Colonic mucosa (tissue), 4 donors: ENCODE results near the gene NUP210. TPM values are rescaled to one million over a fixed set of nuclear protein-coding genes. Genes with fewer than 3 reads are reported as not detected.

Source experiments
- DNase-seq: peaks from one replicate; pipeline ENCODE4 v3.0.0-alpha.2; 2020
- H3K27ac ChIP-seq: fragments of 200-600 bp; one replicate; pipeline ENCODE4 v1.8.0; 2021
- H3K27me3 ChIP-seq: fragments of 200-600 bp; one replicate; pipeline ENCODE4 v1.8.0; 2021
- H3K36me3 ChIP-seq: fragments of 200-600 bp; one replicate; pipeline ENCODE4 v1.8.0; 2021
- H3K4me1 ChIP-seq: fragments of 200-600 bp; one replicate; pipeline ENCODE4 v1.8.0; 2021; ENCODE audit warnings: mild to moderate bottlenecking
- H3K4me3 ChIP-seq: fragments of 200-600 bp; one replicate; pipeline ENCODE4 v1.8.0; 2021
- H3K9ac ChIP-seq, 2 donors: one replicate each; pipeline ENCODE4 v1.7.0; 2013; ENCODE audit warnings: control low read depth in 2 of 2, low read depth in 2 of 2, low read length in 2 of 2
- H3K9me3 ChIP-seq: fragments of 200-600 bp; one replicate; pipeline ENCODE4 v1.8.0; 2021
- intact Hi-C: fragments of 100-400 bp; cut with DNase I; formaldehyde crosslinking; loops from one replicate; pipeline ENCODE4 v1.14.1; 2022
- total RNA-seq, 2 donors: library from RNA; stranded (reverse); fragmentation: NEBNext Ultra II Directional in 1 of 2; extraction: Animal tissue kit (Norgen Biotek cat#: 25700) in 1 of 2; gene quantifications; one replicate each; pipeline ENCODE4 v1.2.1, GENCODE V29; 2021
- TF ChIP-seq, protein P1 (sequence below): fragments of 200-600 bp; IDR thresholded peaks from one replicate; pipeline ENCODE4 v1.8.0; 2022; ENCODE audit warnings: antibody characterized with exemption, mild to moderate bottlenecking
- donor health status: healthy.
- donor health status: DM: no; HTN: no; CAD: no.
- donor health status: DM: no; HTN: no; CAD: no.

Gene NUP210
- total RNA-seq, 2 donors from 2014 or later: 7.5 to 23.8 TPM

DNA sequence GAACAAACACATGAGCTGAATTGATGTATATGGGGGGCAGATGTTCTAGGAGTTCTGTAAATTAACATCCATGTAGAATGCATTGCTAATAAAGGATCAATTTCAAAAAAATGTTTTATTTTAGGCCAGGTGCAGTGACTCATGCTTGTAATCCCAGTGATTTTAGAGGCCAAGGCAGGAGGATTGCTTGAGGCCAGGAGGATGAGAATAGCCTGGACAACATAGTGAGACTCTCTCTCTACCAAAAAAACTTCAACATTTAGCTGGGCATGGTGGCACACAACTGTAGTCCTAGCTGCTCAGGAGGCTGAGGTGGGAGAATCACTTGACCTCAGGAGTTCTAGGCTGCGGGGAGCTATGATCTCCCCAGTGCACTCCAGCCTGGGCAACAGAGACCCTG is 6.5 kb upstream of the NUP210 start:
- intact Hi-C loops: no loop called here
- Histone ChIP-seq H3K36me3 (no peaks in the 10 kb centered on the region), H3K9ac (no peak overlapping the region), H3K4me3 (no peak overlapping the region), H3K27me3 (no peaks in the 10 kb centered on the region), H3K27ac (no peak overlapping the region), H3K4me1 (peaks cover 3% of the 10 kb centered on the region), H3K9me3 (no peaks in the 10 kb centered on the region)
- DNase-seq: no peak
- TF ChIP-seq, protein P1, sequence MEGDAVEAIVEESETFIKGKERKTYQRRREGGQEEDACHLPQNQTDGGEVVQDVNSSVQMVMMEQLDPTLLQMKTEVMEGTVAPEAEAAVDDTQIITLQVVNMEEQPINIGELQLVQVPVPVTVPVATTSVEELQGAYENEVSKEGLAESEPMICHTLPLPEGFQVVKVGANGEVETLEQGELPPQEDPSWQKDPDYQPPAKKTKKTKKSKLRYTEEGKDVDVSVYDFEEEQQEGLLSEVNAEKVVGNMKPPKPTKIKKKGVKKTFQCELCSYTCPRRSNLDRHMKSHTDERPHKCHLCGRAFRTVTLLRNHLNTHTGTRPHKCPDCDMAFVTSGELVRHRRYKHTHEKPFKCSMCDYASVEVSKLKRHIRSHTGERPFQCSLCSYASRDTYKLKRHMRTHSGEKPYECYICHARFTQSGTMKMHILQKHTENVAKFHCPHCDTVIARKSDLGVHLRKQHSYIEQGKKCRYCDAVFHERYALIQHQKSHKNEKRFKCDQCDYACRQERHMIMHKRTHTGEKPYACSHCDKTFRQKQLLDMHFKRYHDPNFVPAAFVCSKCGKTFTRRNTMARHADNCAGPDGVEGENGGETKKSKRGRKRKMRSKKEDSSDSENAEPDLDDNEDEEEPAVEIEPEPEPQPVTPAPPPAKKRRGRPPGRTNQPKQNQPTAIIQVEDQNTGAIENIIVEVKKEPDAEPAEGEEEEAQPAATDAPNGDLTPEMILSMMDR: no peak

DNA sequence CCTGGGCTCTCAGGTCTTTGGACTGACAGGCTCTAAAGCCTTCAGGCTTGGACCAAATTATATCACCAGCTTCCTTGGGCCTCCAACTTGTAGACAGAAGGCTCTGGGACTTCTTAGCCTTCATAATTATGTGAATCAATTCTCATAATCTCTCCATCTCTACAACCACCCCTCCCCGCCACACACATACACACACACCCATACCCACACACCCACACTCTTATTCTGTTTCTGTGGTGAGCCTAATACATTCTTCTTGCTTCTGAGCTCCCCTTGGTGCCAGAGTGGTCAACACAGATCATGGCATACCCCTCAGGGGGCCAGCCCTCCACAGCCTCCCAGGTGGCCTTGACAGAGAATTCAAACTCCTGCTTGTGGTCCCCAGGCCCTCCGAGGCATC is 5.6 kb upstream of the NUP210 start:
- H3K4me1 ChIP-seq: peaks cover 3% of the 10 kb centered on the region
- TF ChIP-seq, protein P1: no peak
- H3K9ac ChIP-seq: no peak overlapping the region
- no peak overlapping the region for H3K27ac ChIP-seq
- H3K36me3 ChIP-seq: no peaks in the 10 kb centered on the region
- H3K9me3 ChIP-seq: no peaks in the 10 kb centered on the region
- H3K27me3 ChIP-seq: no peaks in the 10 kb centered on the region
- no peak overlapping the region for H3K4me3 ChIP-seq
- DNase-seq: no peak
- intact Hi-C loops: no loop called here

DNA sequence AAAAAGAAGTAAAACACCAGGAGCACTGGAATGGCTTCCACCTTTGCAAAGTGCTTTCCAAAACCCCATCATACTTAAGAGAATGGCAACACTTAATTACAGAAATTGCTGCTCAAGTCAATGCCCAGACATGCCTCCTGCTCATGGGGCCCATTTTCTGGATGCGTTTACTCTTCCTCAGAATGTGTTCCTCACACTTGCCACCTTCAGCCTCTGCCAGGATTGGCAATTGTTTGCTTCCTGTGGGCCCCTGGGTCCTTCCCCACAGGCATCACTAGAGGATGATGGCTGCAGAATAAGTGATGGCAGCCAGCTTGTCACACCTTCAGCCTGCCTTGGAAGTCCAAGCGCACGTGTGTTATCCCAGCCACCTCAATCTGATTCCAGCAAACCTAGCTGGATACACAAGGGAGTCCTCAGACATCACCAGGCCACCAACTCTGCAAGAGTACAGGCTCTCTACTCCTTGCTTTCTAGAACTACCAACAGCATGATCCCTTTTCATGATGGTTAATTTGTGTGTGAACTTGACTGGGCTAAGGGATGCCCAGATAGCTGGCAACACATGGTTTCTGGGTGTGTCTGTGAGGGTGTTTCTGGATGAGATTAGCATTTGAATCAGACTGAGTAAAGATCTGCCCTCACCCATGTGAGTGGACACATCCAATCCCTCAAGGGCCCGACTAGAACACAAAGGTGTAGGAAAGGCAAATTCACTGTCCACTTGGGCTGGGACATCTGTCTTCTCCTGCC is 4.9 kb upstream of the NUP210 start:
- Histone ChIP-seq H3K27ac (no peak overlapping the region), H3K4me3 (no peak overlapping the region), H3K9me3 (no peaks in the 10 kb centered on the region), H3K36me3 (no peaks in the 10 kb centered on the region), H3K27me3 (no peaks in the 10 kb centered on the region), H3K9ac (no peak overlapping the region), H3K4me1 (peaks cover 3% of the 10 kb centered on the region)
- intact Hi-C loops: no loop called here
- no peak for DNase-seq
- TF ChIP-seq, protein P1: no peak

DNA sequence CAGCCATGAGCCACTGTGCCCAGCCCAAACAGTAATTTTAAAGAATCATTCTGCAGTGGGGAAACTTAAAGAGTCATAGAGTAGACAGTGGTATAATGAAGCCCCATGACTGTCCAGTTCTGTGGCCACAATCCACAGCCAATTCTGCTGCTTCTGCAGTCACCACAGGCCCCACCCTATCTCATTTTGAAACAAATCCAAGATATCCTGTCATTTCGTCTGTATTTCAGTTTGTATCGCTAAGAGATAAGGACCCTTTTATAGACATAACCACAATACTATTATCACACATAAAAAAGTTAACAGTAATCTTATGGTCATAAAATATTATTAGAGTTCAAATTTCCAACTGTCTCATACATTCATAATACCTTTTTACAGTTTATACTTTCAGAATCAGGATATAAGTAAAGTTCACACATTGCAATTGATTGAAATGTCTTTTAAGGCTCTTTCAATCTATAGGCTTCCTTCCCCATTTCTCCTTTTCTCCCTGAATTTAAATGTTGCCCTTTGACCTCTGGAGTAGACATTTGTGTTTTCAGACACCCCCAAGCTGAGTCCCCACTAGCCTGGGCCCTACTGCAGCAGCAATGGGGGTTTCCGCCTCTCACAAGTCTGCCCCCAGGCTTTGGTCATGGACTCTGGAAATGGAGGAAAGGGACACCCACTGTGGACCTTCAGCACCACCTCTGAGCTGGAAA is 4.2 kb upstream of the NUP210 start:
- no peak overlapping the region for H3K9ac ChIP-seq
- H3K4me1 ChIP-seq: peaks cover 3% of the 10 kb centered on the region
- no peak overlapping the region for H3K4me3 ChIP-seq
- TF ChIP-seq, protein P1: no peak
- no peak for DNase-seq
- H3K9me3 ChIP-seq: no peaks in the 10 kb centered on the region
- H3K27me3 ChIP-seq: no peaks in the 10 kb centered on the region
- intact Hi-C loops: no loop called here
- H3K36me3 ChIP-seq: no peaks in the 10 kb centered on the region
- H3K27ac ChIP-seq: no peak overlapping the region

DNA sequence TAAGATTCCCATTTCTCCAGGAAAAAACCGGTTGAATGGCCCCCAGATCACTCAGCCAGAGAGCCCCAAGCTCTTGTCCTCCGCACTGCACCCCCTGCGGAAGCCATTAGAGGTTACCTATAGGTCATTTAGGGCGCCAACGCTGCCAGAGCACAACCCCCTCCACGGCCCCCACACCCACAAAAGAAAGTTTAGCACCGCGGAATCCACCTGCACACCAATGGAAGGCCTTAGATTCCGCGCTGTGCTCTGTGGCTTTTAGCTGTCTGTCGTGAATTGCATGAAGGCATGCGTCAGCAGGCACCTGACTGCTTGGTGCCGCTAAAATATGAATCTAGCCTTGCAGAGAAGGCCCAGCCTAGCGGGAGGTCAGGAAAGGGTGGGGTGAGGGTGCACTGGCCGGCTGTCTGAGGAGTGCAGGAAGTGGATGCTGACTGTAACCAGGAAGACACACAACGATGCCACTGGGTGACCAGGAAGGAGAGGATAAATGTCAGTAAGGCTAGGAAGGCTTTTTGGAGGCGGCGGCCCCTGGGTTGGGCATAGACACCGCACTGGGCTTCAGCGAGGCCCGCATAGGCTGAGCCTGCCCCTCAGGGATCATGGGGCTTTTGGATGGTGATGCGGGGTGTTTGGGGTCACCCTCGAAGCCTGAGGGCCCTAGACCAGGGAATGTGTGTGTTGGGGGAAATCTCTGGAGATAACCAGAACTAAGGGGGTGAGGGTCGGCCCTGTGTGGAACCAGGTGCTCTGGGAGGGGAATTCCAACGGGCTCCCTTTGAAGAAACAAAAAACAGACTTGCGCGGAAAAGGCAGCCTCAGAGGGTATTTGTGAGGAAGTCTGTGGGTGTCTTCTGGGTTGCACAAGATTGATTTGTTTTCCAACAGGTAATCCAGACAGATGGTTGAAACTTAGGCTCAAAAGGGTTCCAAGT is 976 bp upstream of the NUP210 start:
- H3K4me3 ChIP-seq: peak overlapping the region; percentile 69
- TF ChIP-seq, protein P1: no peak
- no peaks in the 10 kb centered on the region for H3K9me3 ChIP-seq
- no peaks in the 10 kb centered on the region for H3K27me3 ChIP-seq
- peak; percentile 42 for DNase-seq
- peaks cover 3% of the 10 kb centered on the region for H3K4me1 ChIP-seq
- H3K9ac ChIP-seq: peak overlapping the region in 1 of 2 donors; percentile 63
- intact Hi-C loops: no loop called here
- peak overlapping the region; percentile 65 for H3K27ac ChIP-seq
- no peaks in the 10 kb centered on the region for H3K36me3 ChIP-seq
